T-helper 17 cell (primary cell): Measurements from ENCODE around the gene UBE2D1. TPM values are rescaled to one million over a fixed set of nuclear protein-coding genes. Genes with fewer than 3 reads are reported as not detected.

Experiments used
- ATAC-seq: fragments of 150-1000 bp; cut with Tn5 transposase; 2 replicates; pipeline ENCODE4 v1.10.0; 2021; ENCODE audit warnings: mild to moderate bottlenecking, moderate library complexity
- DNase-seq, 3 donors: peaks; one replicate each; pipeline versions ENCODE4 v3.0.0 to v3.0.0-alpha.2; 2020 to 2021
- H3K9me3 ChIP-seq: one replicate; pipeline ENCODE4 v1.7.0; 2013; ENCODE audit warnings: low read length, mild to moderate bottlenecking; ENCODE audit not compliant: control insufficient read depth, poor library complexity, severe bottlenecking
- H3K27ac Mint-ChIP-seq: one replicate; pipeline ENCODE4 v1.8.0; 2022; ENCODE audit warnings: mild to moderate bottlenecking, moderate library complexity, mixed read lengths
- H3K27me3 Mint-ChIP-seq: one replicate; pipeline ENCODE4 v1.8.0; 2022; ENCODE audit warnings: mixed read lengths
- H3K36me3 Mint-ChIP-seq: one replicate; pipeline ENCODE4 v1.8.0; 2022; ENCODE audit warnings: low read depth, mixed read lengths
- H3K4me1 Mint-ChIP-seq: one replicate; pipeline ENCODE4 v1.8.0; 2022; ENCODE audit warnings: mild to moderate bottlenecking, mixed read lengths
- H3K4me3 Mint-ChIP-seq: one replicate; pipeline ENCODE4 v1.8.0; 2022; ENCODE audit warnings: mild to moderate bottlenecking, moderate library complexity, mixed read lengths
- total RNA-seq, 4 donors: library from RNA in 2 of 4; stranded (reverse) in 2 of 4; gene quantifications; one replicate each; pipeline ENCODE4 v1.2.3 and lab custom pipeline; 2022 to 2026

Gene UBE2D1
- total RNA-seq, 2 donors from 2014 or later, result 10.5 to 14.6 TPM

DNA sequence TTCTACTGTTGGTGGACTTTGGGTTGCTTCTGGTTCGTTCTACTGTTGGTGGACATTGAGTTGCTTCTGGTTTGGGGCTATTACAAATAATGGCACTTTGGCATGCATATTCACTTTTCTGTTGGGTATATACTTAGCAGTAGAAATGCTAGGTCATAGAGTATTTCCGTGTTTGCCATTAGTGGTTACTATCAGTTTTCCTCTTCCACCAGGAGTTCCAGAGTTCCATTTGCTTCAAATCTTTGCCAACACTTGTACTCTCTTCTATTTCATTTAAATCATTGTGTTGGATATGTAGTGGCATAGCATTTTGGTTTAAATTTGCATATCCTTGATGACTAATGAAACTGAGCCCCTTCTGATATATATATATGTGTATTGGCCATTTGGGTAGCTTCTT, 15.2 kb downstream of the UBE2D1 start:
- H3K36me3 Mint-ChIP-seq, result peaks cover 5% of the 10 kb centered on the region
- DNase-seq (no peak), ATAC-seq (no peak)
- H3K27me3 Mint-ChIP-seq, result no peaks in the 10 kb centered on the region
- no peak overlapping the region for H3K27ac Mint-ChIP-seq
- no peaks in the 10 kb centered on the region for H3K9me3 ChIP-seq
- peaks cover 34% of the 10 kb centered on the region for H3K4me1 Mint-ChIP-seq
- no peak overlapping the region for H3K4me3 Mint-ChIP-seq

GRCh38 chr10:58350619-58351323, 16.0 kb downstream of the UBE2D1 start:
- no peak overlapping the region for H3K27ac Mint-ChIP-seq

GRCh38 chr10:58351616-58352578, 17.1 kb downstream of the UBE2D1 start:
- Mint-ChIP-seq H3K4me1 (peaks cover 36% of the 10 kb centered on the region), H3K36me3 (peaks cover 2% of the 10 kb centered on the region), H3K27me3 (no peaks in the 10 kb centered on the region), H3K4me3 (no peak overlapping the region), H3K27ac (no peak overlapping the region)
- ATAC-seq (no peak), DNase-seq (no peak)
- no peaks in the 10 kb centered on the region for H3K9me3 ChIP-seq

More at GRCh38 chr10:58350619-58351323, 16.0 kb downstream of the UBE2D1 start:
- ATAC-seq, result no peak
- Mint-ChIP-seq H3K4me1 (peaks cover 37% of the 10 kb centered on the region), H3K4me3 (no peak overlapping the region), H3K27me3 (no peaks in the 10 kb centered on the region), H3K36me3 (peaks cover 2% of the 10 kb centered on the region)
- no peaks in the 10 kb centered on the region for H3K9me3 ChIP-seq
- no peak for DNase-seq

GRCh38 chr10:58352956-58353610, 18.3 kb downstream of the UBE2D1 start:
- Mint-ChIP-seq H3K4me3 (no peak overlapping the region), H3K36me3 (peaks cover 2% of the 10 kb centered on the region), H3K27ac (peak overlapping the region; percentile 11), H3K27me3 (no peaks in the 10 kb centered on the region), H3K4me1 (peaks cover 32% of the 10 kb centered on the region)
- H3K9me3 ChIP-seq, result no peaks in the 10 kb centered on the region
- DNase-seq, result no peak
- no peak for ATAC-seq

DNA sequence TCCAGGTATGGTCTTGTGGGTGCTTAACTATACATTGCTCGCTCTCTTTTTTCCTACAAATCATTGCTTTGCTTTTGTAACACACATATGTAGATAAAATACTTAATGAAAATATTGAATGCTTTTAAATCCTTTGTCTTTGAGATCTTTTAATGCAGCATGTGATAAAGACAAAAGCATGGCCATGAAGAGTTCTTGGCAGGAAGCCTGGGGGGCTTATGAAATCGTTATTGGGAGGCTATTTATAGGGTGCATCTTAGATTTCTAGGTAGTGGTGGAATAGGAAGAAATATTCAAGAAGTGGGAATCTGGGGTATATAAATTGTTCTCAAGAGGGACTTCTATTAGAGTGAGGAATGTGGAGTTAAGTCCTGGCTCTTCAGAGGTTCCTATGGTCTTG, 21.9 kb downstream of the UBE2D1 start:
- H3K9me3 ChIP-seq, result no peaks in the 10 kb centered on the region
- DNase-seq, result no peak
- Mint-ChIP-seq H3K27ac (peak overlapping the region; percentile 45), H3K27me3 (no peaks in the 10 kb centered on the region), H3K4me3 (no peak overlapping the region), H3K36me3 (no peaks in the 10 kb centered on the region), H3K4me1 (peaks cover 33% of the 10 kb centered on the region)
- no peak for ATAC-seq

DNA sequence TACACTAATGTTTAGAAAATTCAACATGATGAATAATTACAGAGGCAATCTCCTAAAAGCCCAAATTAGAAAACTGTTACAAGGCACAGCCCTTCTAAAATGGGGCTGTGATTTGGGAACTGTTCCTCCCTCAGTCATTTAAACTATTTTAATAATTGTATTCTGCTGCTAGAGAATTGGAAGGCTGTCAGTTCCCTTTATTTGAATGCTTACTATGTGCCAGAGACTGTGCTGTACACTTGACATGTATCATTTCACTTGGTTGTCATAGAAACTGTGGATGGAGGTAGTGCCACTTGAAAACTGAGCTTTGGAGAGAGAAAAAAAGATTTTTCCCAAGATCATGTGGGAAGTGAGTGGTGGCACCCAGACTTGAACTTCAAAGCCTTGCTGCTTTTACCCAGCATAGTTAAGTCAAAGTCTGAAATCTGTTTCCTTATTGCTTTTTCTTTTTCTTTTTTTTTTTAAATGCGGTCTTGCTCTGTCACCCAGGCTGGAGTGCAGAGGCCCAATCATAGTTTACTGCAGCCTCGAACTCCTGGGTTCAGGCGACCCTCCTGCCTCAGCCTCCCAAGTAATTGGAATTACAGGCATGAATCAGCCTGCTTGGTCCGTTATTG, 23.6 kb downstream of the UBE2D1 start:
- DNase-seq (no peak), ATAC-seq (no peak)
- H3K9me3 ChIP-seq, result no peaks in the 10 kb centered on the region
- H3K36me3 Mint-ChIP-seq, result no peaks in the 10 kb centered on the region
- H3K4me1 Mint-ChIP-seq, result peaks cover 31% of the 10 kb centered on the region
- H3K4me3 Mint-ChIP-seq, result no peak overlapping the region
- H3K27me3 Mint-ChIP-seq, result no peaks in the 10 kb centered on the region
- H3K27ac Mint-ChIP-seq, result no peak overlapping the region

GRCh38 chr10:58358947-58359346, 24.1 kb downstream of the UBE2D1 start:
- ATAC-seq (no peak), DNase-seq (no peak)
- Mint-ChIP-seq H3K4me1 (peaks cover 31% of the 10 kb centered on the region), H3K27me3 (no peaks in the 10 kb centered on the region), H3K36me3 (no peaks in the 10 kb centered on the region), H3K4me3 (no peak overlapping the region), H3K27ac (no peak overlapping the region)
- no peaks in the 10 kb centered on the region for H3K9me3 ChIP-seq

DNA sequence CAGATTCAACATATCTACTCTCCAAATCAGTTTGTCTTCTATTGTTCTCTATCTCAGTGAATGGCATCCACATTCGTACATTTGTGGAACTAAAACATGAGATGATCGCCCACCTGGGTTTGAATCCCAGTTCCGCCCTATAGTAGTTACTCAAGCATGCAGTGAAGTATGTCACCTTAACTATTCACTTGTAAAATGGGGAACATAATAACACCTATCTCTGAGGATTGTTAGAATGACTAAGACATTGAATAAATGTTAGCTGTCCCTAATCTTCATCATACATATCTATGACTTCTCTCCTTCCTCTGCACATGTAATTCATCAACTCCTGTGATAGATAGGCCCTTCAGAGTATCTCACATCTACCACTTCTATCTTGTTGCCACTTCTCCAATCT, 24.7 kb downstream of the UBE2D1 start:
- DNase-seq (no peak), ATAC-seq (peak; percentile 16)
- H3K4me1 Mint-ChIP-seq, result peaks cover 29% of the 10 kb centered on the region
- no peaks in the 10 kb centered on the region for H3K27me3 Mint-ChIP-seq
- peak overlapping the region; percentile 13 for H3K4me3 Mint-ChIP-seq
- H3K27ac Mint-ChIP-seq, result peak overlapping the region; percentile 1
- H3K9me3 ChIP-seq, result no peaks in the 10 kb centered on the region
- no peaks in the 10 kb centered on the region for H3K36me3 Mint-ChIP-seq

- Mint-ChIP-seq H3K36me3 (no peaks in the 10 kb centered on the region), H3K27me3 (no peaks in the 10 kb centered on the region), H3K4me3 (no peak overlapping the region), H3K27ac (peak overlapping the region; percentile 1), H3K4me1 (peaks cover 27% of the 10 kb centered on the region)
- ATAC-seq, result no peak
- H3K9me3 ChIP-seq, result no peaks in the 10 kb centered on the region
- DNase-seq, result no peak
These were observed 25.7 kb downstream of the UBE2D1 start for GRCh38 chr10:58360412-58361004.

- Mint-ChIP-seq H3K27me3 (no peaks in the 10 kb centered on the region), H3K27ac (no peak overlapping the region)
These were observed 26.5 kb downstream of the UBE2D1 start for GRCh38 chr10:58361353-58361752.

DNA sequence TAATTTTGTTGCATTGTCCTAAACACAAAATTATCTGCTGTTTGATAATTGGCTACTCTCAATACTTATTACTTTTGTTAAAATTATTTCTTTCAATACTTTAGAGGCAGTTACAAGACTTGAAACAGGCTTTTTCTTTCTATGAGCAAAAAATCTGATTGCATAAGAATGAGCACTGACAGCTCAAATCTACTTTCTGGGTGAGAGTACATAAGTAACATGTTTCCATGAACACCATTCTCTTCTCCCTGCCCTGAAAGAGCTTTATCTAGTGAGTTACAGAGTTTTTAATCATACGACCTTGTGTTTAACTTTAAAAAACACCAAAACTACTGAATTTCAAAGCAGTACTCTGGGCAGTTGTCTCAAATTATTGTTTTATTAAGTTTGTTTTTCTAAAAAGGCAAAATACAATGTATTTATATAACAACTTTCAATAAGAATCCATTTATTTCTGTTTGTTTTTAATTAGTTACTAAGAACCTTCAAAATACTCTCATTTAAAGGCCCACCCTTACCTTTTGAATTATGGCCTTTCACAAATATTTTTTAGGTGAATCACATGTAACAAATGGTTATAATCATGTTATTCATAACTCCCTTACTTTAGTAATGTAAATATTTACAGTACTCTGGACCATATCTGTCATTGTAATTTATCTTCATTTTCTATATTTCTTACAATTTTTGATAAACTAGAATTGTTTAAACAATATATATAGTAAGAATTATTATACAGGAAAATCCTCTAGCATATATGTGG, 27.4 kb downstream of the UBE2D1 start:
- DNase-seq (no peak), ATAC-seq (no peak)
- peaks cover 20% of the 10 kb centered on the region for H3K4me1 Mint-ChIP-seq
- no peak overlapping the region for H3K27ac Mint-ChIP-seq
- no peak overlapping the region for H3K4me3 Mint-ChIP-seq
- H3K27me3 Mint-ChIP-seq, result no peaks in the 10 kb centered on the region
- H3K9me3 ChIP-seq, result no peaks in the 10 kb centered on the region
- H3K36me3 Mint-ChIP-seq, result no peaks in the 10 kb centered on the region

More at GRCh38 chr10:58361353-58361752, 26.5 kb downstream of the UBE2D1 start:
- no peak for DNase-seq
- Mint-ChIP-seq H3K36me3 (no peaks in the 10 kb centered on the region), H3K4me1 (peaks cover 25% of the 10 kb centered on the region), H3K4me3 (no peak overlapping the region)
- ATAC-seq, result no peak
- no peaks in the 10 kb centered on the region for H3K9me3 ChIP-seq

DNA sequence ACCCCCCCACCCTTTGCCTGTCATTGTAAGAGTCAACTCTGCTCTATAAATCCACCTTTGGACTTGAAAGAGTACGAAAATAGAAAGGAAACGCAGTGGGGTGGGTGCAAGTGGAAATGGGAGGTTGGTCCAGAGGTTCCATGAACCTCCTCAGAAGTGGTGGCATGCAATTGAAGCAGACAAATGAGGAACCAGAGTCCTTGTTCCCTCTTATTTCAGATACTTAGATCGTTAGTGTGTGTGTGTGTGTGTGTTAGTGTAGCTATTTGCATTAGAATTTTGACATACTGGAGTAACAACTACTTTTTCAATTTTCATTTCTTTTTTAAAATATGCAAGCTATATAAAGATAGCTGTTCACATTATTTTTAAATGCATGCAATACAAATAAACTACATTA, 32.3 kb downstream of the UBE2D1 start:
- Mint-ChIP-seq H3K36me3 (no peaks in the 10 kb centered on the region), H3K4me3 (no peak overlapping the region), H3K27ac (no peak overlapping the region), H3K27me3 (no peaks in the 10 kb centered on the region), H3K4me1 (peaks cover 4% of the 10 kb centered on the region)
- no peaks in the 10 kb centered on the region for H3K9me3 ChIP-seq
- ATAC-seq (no peak), DNase-seq (no peak)
